Ovary (tissue), 9 donors: ENCODE measurements around the gene USP11. TPM values are rescaled to one million over a fixed set of nuclear protein-coding genes. Genes with fewer than 3 reads are reported as not detected.

Experiments used
- DNase-seq, 5 donors: peaks; one replicate each; pipeline ENCODE4 v3.0.0-alpha.2; 2019 to 2020
- H3K27ac ChIP-seq, 2 donors: fragments of 200-600 bp; one replicate each; pipeline versions ENCODE4 v1.5.1 to v1.8.0; 2019 to 2022
- H3K27me3 ChIP-seq: fragments of 200-600 bp; one replicate; pipeline ENCODE4 v1.8.0; 2022
- H3K36me3 ChIP-seq: fragments of 200-600 bp; sonication (generic); one replicate; pipeline ENCODE4 v1.5.1; 2019
- H3K4me1 ChIP-seq: one replicate; pipeline ENCODE4 v1.8.1; 2013; ENCODE audit warnings: mild to moderate bottlenecking, moderate library complexity; ENCODE audit not compliant: insufficient read depth
- H3K4me3 ChIP-seq: fragments of 200-600 bp; sonication (generic); one replicate; pipeline ENCODE4 v1.5.1; 2017
- H3K9me3 ChIP-seq, 2 donors: fragments of 200-600 bp in 1 of 2; sonication (generic) in 1 of 2; one replicate each; pipeline versions ENCODE4 v1.5.1 to v1.8.1; 2013 to 2019; ENCODE audit warnings: mild to moderate bottlenecking in 1 of 2, moderate library complexity in 1 of 2
- EP300 ChIP-seq: sonication (generic); formaldehyde crosslinking; IDR thresholded peaks from one replicate; pipeline ENCODE4 v1.6.1; 2017; ENCODE audit warnings: antibody characterized with exemption
- POLR2A ChIP-seq: fragments of 450-650 bp; IDR thresholded peaks from one replicate; pipeline ENCODE4 v1.6.1; 2017; ENCODE audit warnings: antibody characterized with exemption, mild to moderate bottlenecking, moderate library complexity
- WGBS, 3 donors: extraction: QIAGEN DNeasy Blood & Tissue Kit in 1 of 3; methylation state at CpG; one replicate each; pipeline versions ENCODE4 v1.1.5 to v1.1.7; 2013 to 2017; 5-methylcytosine and 5-hydroxymethylcytosine counted together
- intact Hi-C, 4 donors: fragments of 100-400 bp; cut with DNase I; formaldehyde crosslinking; loops; one replicate each; pipeline versions ENCODE4 v1.11.0 to v1.15.1; 2022 to 2023
- polyA plus RNA-seq, 2 donors: library from polyadenylated mRNA; stranded (reverse); fragments of 200-250 nt in 1 of 2; fragments of 350-450 nt in 1 of 2; fragmentation: Illumina TruSeq in 1 of 2; extraction: RNeasy Lipid Tissue Mini Kit (QIAGEN cat#74804) in 1 of 2; gene quantifications; one replicate each; pipeline ENCODE4 v1.2.3, GENCODE V29; 2013 to 2014
- total RNA-seq, 7 donors: library from RNA; depleted of rRNA in 2 of 7; stranded (reverse); fragments of >200 nt in 2 of 7; fragmentation: NEBNext Ultra II Directional in 3 of 7; extraction: Animal tissue kit (Norgen Biotek cat#: 25700) in 3 of 7; gene quantifications; one replicate each; pipeline versions ENCODE4 v1.1.0 to v1.2.4, GENCODE V29; 2016 to 2023
- TF ChIP-seq, protein P1 (sequence below), 3 donors: fragments of 450-650 bp in 2 of 3; fragments of 200-600 bp in 1 of 3; IDR thresholded peaks; one replicate each; pipeline versions ENCODE4 v1.5.1 to v1.8.0; 2016 to 2022; ENCODE audit warnings: antibody characterized with exemption in 3 of 3, mild to moderate bottlenecking in 1 of 3
- donor health status: DM: no; HTN: no; CAD: no; lungs with moderate emphysema.
- donor health status: DM: no; HTN: no; CAD: no.
- donor health status: Bipolar disorder and iron deficiency.
- donor health status: DM: yes; HTN: yes; CAD: no.
- donor health status: DM: no; HTN: no; CAD: no.
- donor health status: DM: yes; HTN: yes; CAD: no.

Gene USP11
- total and polyA plus RNA-seq, 9 donors: 55.6 to 166 (median 109) TPM

DNA sequence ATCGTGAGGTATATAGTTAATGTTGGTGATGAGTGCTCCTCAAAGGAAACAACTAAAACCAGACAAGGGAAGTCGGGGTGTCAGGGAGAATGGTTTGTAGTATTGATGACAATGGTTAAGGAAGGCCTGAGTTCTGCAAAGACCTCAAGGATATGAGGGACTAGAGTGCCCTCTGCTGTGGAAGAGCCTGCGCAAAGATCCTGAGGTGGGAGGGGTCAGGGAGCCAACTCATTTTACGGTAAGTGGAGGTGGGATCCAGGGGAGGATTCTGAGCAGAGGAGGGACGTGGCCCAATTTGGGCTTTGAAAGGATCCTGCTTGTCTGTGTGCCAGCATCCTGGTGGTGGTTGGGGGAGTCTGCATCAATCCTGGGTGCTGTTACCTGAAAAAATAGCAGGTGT is 27.8 kb upstream of the USP11 start:
- H3K4me1 ChIP-seq: no peaks in the 10 kb centered on the region
- H3K27ac ChIP-seq: no peak overlapping the region
- intact Hi-C loops: no loop called here
- no peak overlapping the region for H3K4me3 ChIP-seq
- TF ChIP-seq EP300: no peak
- TF ChIP-seq POLR2A: no peak
- TF ChIP-seq, protein P1, sequence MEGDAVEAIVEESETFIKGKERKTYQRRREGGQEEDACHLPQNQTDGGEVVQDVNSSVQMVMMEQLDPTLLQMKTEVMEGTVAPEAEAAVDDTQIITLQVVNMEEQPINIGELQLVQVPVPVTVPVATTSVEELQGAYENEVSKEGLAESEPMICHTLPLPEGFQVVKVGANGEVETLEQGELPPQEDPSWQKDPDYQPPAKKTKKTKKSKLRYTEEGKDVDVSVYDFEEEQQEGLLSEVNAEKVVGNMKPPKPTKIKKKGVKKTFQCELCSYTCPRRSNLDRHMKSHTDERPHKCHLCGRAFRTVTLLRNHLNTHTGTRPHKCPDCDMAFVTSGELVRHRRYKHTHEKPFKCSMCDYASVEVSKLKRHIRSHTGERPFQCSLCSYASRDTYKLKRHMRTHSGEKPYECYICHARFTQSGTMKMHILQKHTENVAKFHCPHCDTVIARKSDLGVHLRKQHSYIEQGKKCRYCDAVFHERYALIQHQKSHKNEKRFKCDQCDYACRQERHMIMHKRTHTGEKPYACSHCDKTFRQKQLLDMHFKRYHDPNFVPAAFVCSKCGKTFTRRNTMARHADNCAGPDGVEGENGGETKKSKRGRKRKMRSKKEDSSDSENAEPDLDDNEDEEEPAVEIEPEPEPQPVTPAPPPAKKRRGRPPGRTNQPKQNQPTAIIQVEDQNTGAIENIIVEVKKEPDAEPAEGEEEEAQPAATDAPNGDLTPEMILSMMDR (IDR thresholded peaks at IDR 0.05): no peak
- H3K27me3 ChIP-seq: no peaks in the 10 kb centered on the region
- H3K36me3 ChIP-seq: no peaks in the 10 kb centered on the region
- no peaks in the 10 kb centered on the region for H3K9me3 ChIP-seq
- WGBS, 3 donors: 70 to 75% (median 74%) methylated on average over 5 of the region's 5 CpGs
- no peak for DNase-seq

DNA sequence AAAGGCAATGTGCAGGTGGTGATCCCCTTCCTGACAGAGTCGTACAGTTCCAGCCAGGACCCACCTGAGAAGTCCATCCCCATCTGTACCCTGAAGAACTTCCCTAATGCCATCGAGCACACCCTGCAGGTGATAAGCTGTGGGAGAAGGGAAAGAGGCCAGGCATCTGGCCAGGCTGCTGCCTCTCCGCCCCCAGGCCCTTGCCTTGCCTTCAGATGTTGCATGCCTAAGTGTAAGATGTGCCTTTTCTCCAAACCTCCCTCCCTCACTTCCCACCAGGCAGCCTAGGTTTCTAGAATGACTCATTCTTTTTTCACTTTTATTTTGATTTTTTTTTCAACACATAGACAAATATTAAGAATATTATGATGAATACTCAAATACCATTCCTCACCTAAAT is 26.5 kb upstream of the USP11 start:
- Histone ChIP-seq H3K27me3 (no peaks in the 10 kb centered on the region), H3K4me1 (no peaks in the 10 kb centered on the region), H3K27ac (no peak overlapping the region), H3K36me3 (no peaks in the 10 kb centered on the region), H3K9me3 (no peaks in the 10 kb centered on the region), H3K4me3 (no peak overlapping the region)
- no peak for DNase-seq
- WGBS, 3 donors: 63 to 75% (median 63%) methylated on average over 3 of the region's 3 CpGs
- intact Hi-C loops: no loop called here
- TF ChIP-seq POLR2A: no peak
- no peak for TF ChIP-seq EP300
- TF ChIP-seq, protein P1 (IDR thresholded peaks at IDR 0.05): no peak

DNA sequence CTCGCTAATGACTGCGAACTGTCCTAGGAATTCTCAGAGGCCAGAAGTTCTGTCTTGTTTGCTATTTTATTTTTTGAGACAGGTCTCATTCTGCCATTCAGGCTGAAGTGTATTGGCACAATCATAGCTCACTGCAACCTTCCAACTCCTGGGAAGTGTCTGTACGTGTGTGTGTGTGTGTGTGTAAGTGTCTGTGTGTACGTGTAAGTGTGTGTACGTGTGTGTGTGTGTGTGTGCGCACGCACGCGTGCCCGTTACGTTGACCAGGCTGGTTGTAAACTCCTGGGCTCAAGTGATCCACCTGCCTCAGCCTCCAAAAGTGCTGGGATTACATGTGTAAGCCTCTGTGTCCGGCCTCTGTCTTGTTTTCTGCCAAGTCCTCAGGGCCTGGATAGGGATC is 24.7 kb upstream of the USP11 start:
- H3K27me3 ChIP-seq: no peaks in the 10 kb centered on the region
- no peak overlapping the region for H3K4me3 ChIP-seq
- 86 to 89% (median 89%) methylated on average over 11 to 12 of the region's 12 CpGs for WGBS, 3 donors
- H3K27ac ChIP-seq: no peak overlapping the region
- DNase-seq: no peak
- no peaks in the 10 kb centered on the region for H3K4me1 ChIP-seq
- TF ChIP-seq, protein P1 (IDR thresholded peaks at IDR 0.05): no peak
- no peak for TF ChIP-seq EP300
- no peak for TF ChIP-seq POLR2A
- no peaks in the 10 kb centered on the region for H3K9me3 ChIP-seq
- no peaks in the 10 kb centered on the region for H3K36me3 ChIP-seq
- intact Hi-C loops: no loop called here

DNA sequence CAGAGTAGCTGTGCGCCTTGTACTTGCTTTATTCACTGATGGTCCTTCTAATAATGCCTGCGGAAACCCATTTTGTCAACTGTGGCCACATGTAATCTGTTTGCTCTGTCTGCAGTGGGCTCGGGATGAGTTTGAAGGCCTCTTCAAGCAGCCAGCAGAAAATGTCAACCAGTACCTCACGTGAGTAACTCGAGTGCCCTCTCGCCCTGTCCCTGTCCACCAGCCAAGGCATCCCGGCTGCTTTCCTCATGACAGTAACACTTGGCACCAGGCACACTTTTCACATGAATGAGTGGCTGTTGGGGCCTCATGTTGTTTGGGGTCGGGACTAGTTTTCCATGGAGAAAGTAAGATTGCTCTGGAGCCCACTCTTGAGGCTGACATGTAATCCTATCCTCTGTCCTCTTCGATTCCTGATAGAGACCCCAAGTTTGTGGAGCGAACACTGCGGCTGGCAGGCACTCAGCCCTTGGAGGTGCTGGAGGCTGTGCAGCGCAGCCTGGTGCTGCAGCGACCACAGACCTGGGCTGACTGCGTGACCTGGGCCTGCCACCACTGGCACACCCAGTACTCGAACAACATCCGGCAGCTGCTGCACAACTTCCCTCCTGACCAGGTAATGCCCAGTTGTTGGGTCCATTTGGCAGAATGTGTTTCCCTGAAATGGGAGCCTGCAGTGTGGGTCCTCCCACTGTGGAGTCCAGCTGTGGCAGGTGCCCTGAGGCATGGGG is 23.1 kb upstream of the USP11 start:
- Histone ChIP-seq H3K27ac (no peak overlapping the region), H3K27me3 (no peaks in the 10 kb centered on the region), H3K9me3 (no peaks in the 10 kb centered on the region), H3K36me3 (no peaks in the 10 kb centered on the region), H3K4me1 (no peaks in the 10 kb centered on the region), H3K4me3 (no peak overlapping the region)
- DNase-seq: peak in 1 of 5 donors; percentile 26
- WGBS, 3 donors: 91 to 94% (median 94%) methylated on average over 16 of the region's 16 CpGs
- intact Hi-C loops: no loop called here
- no peak for TF ChIP-seq EP300
- TF ChIP-seq, protein P1 (IDR thresholded peaks at IDR 0.05): no peak
- no peak for TF ChIP-seq POLR2A
